Measurements from ENCODE around the gene INPP4B.

The INPP4B gene

DNA sequence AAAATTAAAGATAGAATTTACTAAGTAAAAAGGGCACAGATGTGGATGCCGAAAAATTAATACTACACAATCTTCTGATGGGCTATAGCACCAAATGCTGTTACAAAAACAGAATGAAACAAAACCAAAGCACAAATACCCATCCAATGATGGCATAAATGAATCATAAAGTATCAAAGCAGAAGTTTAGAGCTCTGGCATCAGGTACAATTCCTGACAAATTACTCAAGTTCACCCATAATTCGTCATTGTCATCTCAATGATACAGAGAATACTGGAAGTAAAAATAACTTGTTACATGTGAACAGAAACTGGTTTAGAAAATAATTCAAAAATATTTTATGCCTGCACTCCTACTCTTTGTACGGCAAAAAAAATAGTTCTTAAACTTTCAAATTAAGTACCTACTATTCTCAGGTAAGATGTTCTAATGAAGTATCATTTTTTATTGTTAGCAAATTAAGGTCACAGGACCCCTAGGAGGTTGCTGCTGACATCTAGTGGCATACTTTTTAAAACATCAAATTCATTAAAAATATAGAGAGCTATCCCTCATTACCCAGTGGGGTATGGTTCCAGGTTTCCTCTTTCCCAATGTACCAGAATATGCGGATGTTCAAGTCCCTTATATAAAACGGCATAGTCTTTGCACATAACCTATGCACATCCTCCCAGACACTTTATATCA is 126.1 kb downstream of the INPP4B start:
- no peak for DNase-seq

DNA sequence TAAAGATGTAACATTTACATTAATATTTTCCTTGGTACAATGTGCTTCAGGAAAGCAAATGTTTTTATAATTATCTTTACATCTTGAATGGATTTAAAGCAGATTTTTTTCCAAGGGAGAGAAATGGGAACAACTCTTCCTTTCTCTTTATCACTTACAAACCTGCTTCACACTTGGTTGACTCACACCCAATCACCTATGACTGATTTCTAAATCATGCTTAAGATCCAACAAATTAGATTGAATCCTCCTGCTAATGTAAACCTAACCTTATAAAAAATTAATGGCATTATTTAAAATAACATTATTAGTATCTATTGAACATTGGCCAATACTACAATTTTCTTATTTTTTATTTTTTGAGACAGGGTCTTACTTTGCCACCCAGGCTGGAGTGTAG is 127.1 kb downstream of the INPP4B start:
- DNase-seq = no peak

DNA sequence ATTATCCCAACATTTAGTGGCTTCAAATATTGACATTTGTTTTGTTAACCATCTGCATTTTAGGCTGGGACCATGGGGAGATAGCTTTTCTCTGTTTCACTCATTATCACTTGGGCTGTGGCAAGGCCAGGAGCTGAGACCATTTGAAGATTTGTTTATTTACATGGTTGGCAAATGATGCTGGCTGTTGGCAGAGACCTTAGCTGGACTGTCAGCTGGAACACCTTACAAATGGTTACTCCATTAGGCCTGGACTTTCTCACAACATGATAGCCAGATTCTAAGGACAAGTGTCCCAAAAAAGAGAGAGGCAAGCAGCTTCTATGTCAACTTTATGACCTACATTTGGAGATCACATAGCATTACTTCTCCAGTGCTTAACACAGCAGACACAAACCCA is 130.4 kb downstream of the INPP4B start:
- no peak for DNase-seq

DNA sequence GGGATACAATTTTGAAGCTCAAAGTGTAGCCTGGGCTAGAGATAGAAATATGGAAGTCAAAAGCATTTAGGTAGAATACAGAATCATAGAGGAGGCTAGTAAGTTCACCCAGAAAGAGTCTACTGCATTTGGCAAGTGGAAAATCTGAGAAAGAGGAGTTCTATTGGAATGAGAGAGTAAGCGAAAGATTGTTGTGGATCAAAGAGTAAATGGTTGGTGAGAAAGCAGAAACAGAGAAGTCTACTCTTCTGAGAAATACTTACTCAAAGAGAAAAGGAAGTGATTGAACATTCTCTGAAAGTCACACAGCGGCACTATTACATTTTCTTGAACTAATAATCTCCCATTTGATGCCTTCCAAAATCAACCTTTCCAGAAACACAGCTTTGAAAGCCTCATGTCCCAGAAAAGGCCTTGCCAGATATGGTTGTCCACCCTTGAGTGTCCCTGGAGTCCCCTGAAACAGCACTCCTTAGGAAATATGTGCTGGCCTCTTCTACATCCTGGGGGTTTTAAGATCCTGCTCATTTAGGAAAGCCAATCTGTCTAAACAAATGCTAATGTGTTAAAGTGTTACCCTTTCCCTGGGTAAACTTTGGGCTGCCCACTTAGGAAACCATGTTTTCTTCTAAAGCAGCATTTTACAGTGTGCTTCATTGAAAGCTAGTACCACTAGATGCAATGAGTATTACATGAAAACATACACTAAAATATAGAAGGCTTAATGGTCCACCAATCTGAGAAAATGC is 132.6 kb downstream of the INPP4B start:
- DNase-seq = no peak

DNA sequence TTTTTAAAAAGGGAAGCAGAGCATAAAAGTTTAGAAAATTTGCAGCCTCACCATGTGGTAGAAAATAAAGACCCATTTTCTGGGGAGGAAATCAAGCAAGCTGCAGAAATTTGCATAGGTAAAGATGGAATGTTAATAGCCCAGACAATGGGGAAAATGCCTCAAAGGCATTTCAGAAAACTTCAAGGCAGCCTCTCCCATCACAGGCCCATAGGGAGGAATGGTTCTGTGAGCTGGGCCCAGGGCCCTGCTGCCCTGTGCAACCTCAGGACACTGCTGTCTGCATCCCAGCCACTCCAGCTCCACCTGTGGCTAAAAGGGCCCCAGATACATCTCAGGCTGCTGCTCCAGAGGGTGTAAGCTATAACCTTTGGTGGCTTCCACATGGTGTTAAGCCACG is 137.9 kb downstream of the INPP4B start:
- DNase-seq = no peak

DNA sequence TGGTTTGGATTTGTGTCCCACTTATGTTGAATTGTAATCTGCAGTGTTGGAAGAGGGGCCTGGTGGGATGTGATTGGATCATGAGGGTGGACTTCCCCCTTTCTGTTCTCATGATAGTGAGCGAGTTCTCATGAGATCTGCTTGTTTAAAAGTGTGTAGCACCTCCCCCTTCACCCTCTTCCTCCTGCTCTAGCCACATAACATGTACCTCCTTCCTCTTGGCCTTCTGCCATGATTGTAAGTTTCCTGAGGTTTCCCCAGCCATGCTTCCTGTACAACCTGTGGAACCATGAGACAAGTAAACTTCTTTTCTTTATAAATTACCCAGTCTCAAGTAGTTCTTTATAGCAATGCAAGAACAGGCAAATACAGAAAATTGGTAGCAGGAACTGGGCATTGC is 138.7 kb downstream of the INPP4B start:
- no peak for DNase-seq

DNA sequence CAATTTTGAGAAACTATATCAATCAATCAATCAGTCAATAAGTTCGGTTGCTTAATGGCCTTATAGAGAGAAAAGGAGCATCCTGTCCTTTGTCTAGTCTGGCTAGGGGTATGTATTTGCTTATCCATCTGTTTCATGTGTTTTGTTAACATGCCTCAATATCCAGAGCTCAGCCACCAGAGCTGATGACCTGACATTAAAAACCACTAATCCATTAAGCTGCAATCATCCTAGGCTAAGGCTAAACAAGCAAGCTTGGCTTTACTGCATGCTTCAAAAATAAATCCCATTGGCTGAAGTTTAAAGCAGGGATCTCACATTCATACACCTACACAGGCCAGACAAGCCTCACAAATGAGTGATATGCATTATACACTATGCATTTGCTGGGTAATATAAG is 139.7 kb downstream of the INPP4B start:
- DNase-seq = peak; percentile 11

DNA sequence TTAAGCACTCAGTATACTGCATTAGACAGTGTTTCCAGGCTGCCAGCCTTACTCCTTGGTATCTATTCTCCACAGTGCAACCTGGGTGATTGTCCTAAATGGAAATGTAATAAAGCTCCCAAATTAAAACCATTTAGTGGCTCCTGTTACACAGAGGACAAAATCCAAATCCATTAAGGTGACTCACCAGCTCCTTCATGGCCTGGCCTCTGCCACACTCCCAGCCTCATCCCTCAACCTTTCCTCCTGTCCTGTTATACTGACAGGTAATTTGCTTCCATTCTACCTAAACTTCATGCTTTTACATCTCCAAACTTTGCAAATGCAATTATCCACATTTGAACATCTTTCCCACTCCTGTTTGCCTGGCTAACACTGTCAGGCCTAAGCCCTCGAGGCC is 140.3 kb downstream of the INPP4B start:
- no peak for DNase-seq

DNA sequence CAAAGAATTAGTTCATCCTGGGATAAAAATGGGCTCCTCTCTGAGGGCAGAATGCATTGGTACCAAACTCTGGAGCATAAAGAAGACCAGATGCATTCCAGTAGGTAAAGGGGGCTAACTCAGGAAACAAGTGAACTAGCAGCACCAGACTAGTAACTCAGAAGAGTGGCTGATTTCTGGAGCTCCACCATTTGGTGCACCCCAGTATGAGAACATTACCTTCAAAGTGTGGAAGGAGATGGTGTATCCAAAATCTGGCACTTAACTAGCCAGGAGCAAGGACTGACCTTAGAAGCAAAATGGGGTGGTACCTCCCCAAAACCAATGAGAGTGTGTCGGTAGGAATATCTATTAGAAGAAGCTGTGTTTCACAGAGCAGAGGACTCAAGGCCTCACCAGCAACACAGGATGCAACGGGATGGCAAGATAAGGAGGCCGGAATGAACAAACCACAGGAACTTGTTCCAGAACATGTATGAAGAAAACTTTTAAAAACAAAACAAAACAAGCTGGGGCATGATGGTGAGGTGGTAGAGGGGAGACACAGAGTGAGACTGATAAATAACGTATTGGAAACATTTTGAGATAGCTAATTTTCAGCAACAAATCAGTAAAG is 142.3 kb downstream of the INPP4B start:
- DNase-seq = no peak

DNA sequence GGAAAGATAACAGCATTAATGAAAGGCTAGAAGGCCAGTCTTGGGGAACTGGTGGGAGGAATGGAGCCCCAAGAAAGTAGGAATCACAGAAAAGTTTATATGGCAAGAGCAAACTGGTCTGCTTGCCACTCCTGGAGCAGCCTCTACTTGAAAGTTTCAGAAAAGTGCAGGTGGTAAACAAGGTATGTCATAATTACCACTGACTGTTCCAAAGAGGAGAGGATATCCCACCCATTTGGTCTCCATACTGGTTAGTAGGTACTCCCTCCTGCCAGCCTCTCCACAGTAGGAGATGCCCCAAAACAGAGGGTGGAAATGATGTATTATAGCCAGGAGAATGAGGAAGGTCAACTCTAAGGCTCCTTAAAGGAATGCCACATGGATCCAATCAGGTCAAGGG is 145.1 kb downstream of the INPP4B start:
- DNase-seq = no peak

DNA sequence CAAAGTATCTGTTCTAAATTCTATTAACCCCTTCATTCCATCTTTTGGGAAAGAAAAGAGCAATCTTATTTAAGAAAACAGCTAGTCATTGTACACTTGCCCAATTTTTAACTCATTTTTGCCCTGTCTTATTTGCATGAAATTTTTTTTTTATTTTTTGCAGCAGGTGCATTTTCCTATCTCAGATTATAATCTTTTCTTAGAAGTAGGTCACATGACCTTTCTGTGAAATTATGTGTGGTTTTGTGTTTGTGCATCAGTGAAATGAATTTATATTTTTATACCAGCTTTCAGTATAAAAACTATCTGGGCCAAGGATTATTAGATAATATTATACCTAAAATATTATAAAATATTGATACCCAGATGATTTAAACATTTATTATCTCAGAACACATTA is 145.6 kb downstream of the INPP4B start:
- DNase-seq = no peak

DNA sequence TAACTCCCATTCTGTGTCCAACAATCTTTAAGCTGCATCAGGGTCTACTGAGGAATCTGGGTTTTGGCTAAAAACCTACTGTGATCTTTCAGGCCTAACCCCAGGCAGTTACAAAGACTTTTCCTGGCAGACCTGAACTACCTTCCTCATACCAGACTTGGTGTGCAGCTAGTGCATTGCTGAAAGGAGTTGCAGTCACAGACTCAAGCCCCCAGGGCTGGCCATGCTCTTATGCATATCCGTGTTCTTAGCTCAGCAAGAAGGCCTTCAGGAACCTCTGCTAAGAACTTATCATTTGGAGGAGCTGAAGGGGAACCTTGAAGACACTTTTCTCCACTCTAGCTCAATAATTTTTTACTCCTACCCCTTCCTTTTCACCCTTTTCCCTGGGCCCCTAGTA is 147.5 kb downstream of the INPP4B start:
- no peak for DNase-seq

DNA sequence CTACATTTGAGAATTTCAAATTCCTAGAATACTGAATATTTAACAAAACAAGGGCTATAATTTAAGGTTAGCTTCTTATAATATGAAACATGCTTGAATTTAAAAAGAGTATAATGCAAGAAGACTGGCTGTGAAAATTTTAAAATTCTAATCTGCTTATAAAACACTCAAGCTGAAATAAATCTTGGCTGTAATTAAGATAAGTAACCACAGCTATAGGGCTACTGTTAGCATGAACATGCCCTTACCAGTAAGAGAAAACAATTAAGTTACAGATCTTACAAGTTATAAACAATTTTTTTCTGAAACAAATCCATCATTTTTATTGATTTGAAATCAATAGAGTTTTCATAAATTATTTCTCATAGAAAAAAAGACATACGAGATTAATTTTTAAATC is 148.2 kb downstream of the INPP4B start:
- no peak for DNase-seq

DNA sequence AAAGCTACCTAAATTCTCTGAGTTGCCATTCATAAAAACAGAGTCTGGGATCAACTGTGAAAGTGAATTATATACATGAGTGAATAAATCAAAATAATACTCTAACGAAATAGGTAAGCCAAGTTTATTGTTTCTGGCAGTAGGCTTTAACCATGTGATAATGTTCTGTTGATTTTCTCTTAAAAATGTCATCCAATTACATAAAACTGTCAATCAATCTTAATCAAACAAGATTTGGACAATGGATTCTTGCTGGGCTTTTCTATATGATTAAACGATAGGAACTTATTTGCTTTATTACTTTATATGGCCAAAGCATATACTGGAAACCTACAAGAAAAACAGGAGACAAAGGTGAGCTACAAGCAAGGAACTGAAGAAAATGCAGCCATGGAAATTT is 148.8 kb downstream of the INPP4B start:
- no peak for DNase-seq

DNA sequence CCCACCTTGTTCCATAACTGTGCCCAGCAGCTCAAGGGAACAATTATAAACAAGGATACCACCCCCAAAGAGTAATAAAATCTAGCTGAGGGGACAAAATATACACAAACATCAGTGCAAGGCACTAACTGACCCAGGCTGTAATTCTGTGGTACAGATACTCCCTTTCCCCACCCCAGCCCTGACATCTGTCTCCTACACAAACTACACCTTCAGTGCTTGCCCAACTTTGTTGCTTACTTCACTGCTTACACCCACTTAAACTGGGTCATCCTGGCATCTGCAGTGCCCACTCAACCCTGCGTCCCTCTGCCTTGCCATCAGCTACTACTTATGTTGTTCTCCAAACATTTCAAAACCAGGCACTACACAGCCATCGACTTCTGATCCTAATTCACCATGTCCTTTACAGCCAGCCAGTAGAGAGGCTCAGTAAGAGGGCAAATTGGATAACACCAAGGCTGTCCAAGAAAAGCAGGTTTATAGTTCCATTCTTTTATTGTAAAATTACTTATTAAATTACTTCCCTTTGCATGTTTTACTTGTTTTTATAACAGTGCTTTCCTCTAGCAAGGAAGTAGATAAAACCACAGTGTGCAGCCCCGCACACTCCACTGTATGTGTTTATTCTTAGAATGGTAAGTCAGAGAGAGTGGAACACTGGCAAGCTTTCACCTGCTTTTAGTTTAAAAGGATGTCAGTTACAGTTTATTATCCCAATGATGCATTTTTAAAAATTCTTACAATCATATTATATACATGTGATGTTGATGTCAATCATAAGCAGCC is 149.6 kb downstream of the INPP4B start:
- no peak for DNase-seq

DNA sequence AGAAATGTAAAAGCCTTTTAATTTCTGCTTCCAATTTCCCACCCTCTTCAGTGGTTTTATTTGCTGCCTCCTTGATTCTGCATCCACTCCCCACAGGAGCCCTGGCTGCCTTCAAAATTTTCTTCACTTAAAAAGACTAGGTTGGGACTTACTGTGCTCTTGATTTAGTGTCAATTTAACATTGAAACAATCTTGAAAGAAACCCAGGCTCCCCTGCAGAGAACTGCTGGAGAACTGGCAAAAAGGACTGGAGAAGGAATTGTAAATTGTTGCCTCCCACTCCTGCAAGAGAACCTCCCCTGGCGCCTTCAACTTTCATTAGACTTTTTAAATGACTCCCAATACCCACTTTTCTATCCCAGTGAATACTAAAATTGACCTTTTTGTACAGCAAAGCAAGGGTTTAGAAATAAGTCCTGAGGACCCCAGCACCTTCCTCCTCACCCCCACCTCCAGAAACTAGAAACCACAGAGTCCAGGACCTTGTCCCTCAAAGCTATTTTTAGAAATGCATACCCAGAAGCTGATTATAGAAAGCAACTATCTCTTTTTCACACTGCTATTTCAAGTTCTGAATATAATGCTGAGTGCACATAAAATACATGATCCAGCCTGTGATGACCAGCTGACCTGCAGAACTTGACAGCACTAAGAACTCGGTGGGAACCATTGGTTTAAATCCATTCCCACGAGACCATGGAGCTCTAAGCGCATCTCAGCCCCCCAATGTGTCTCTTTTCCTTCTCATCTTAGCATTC is 155.5 kb downstream of the INPP4B start:
- no peak for DNase-seq

DNA sequence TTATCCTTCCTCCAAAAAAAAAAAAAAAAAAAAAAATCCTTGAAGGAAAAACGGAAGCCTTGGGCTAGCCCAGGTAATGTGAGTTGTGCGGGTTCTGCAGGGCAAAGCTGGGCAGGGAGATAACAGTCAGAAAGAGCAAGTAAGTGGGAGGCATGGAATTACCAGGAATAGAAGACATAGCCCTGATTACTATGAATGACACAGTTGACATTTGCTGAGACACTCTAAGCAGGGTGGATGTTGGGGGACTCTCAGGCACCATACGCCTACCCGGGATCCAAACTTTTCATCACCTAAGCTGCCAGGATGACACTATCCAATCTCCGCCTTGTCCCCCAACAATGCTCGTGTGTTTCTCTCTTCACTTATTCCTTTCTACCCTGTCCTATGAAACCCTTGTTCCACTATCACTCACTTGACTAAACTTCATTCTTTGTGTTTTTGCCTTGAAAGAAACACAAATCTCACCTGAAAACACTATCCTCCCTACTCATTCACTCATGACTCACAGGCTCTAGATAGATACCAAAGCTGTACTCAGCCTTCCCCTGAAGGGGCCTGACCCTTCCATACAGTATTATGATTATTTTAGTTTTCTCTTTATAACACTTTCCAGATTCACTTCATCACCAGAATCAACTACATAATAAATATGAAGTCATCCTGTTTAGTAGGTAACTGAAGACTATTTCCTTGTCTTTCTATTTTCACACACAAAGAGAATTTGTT is 158.4 kb downstream of the INPP4B start:
- DNase-seq = no peak

DNA sequence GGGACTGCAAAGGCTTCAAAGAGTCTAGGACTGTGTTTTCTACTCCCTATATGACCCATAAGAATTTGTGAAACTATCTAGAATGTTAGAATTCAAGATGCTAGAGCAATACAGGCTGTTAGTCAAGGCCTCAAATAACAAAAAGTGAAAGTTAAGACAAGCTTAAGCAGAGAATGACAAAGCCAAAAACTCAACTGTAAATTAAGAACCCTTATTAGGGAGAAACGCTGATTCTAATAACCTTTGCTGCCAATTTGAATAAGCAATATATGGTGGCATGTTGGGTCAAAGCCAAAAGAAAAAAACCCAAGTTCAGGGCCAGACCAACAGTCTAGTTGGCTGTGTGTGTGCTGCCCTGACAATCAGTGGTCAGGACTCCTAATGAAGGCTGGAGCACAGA is 160.0 kb downstream of the INPP4B start:
- DNase-seq = no peak

DNA sequence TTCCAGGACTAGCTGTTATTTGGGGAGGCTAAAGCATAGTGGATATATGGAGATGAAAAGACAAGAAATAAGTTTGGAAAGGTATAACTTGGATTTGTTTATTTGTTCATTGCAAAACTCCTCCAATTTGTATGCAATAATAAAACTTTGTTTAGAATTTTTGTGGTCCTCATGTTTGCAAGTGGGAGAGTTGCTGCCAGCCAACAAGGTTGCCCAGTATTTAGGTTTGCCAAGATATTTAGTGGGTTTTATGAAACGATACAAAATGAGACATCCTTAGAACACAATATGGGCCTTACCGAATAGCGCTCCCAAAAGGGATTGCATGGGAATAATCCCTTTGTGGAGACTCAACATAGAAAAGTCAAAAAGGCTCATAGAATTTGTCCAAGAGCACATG is 162.1 kb downstream of the INPP4B start:
- no peak for DNase-seq

DNA sequence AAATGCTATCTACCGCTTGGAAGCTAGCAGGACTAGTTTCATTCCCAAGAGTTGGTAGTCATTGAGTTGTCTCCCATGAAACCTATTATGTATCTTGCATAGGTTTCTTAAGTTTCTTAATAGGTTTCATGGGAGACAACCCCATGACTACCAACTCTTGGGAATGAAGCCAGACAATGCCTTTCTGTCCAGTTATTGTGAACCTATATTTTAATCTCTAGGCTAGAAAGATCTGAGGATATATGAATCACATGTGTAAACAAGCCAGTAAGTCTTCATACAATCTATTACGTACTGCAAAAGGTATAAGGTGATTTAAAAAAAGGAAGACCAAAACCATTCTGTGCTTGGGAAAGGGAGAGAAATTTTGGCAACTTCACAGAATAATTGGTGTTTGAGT is 162.6 kb downstream of the INPP4B start:
- DNase-seq = no peak

DNA sequence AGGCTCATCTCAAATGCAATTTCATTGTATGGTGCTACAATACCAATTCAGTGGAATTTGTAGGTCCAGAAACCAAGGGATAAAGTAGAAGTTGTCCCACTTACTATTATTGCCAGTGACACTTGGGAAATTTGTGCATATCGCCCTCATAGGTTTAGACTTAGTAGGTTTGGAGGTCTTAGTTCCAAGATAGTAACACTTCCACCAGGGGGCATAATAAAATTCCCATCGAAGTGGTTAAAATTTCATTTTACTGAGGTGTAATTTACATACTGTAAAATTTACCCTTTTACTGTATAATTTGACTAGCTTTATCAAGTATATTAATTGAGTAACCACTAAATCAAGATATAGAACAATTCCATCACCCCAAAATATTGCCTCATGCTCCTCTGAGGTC is 174.6 kb downstream of the INPP4B start:
- no peak for DNase-seq

DNA sequence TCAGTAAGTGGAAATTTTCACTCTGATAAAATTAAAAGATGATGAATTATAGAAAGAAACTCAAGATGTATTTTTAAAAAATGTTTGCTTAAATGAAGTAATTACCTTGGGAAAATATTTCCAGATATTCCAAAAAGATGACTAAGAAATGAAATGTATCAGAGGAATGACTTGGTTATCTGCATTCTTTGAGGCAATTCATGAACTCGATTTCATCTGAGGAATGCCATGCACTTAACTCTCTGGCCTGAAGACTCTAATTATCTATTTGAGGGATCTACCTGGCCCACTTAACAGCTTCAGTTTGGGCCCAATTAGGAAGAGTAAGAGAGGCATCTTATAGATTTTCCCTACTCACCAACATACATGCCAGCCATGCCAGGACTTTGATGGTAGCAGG is 182.3 kb downstream of the INPP4B start:
- DNase-seq = no peak
